SKM-1 treated with dmso at 0.1 percent for 144 hours (cell line): ENCODE results near the gene SDHD.
A peak's percentile ranks its signal among the peaks of the same experiment; 100 is the strongest.
"Not testable (repeated sequence)": the region's sequence is repeated elsewhere in the genome, so short reads cannot be mapped to it uniquely, and the experiment has no call there.

Source experiments
- DNase-seq: peaks from one replicate; lab custom pipeline; 2025; ENCODE audit not compliant: unreplicated experiment; lab: John Stamatoyannopoulos, UW

Gene SDHD

DNA sequence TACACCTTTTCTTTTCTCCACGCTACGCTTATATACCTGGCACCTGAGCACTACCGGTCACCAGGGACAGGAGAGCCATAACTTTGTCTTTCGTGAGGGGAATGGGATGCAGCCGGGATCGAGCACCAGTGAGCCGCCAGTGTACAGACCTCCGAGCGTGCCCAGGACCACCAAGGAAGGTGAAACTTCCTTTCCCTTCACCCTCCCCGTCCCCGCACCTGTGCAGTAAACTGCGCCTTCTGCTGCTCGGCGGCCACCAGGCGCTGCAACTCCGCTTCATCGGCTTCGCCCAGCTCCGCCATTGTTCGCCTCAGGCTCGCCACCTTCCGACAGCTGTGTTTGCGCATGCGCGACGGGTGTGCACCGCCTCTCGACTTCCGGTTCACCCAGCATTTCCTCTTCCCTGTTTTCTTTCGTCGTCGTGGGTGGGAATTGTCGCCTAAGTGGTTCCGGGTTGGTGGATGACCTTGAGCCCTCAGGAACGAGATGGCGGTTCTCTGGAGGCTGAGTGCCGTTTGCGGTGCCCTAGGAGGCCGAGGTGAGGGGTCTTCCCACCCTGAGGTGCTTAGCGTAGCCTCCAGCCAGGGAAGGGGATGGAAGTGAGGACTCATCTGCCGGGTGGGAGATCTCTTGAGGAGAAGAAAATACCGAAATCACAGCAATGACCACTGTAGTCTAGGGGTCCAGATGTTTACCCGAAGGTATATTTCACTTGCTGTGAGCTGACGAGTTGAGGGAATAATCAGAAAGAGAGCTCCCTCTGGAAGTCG is at the start of gene SDHD, which contains the start of gene TIMM8B:
Gene SDHD, plus strand, starts transcription at position 452 of the 770 bp plus-strand sequence. Its CDS starts 35 bp downstream, at position 487.
Gene TIMM8B, minus strand, starts transcription at position 335 of the 770 bp plus-strand sequence. Its CDS starts 33 bp downstream, at position 302.
- peak; percentile 97 for DNase-seq

DNA sequence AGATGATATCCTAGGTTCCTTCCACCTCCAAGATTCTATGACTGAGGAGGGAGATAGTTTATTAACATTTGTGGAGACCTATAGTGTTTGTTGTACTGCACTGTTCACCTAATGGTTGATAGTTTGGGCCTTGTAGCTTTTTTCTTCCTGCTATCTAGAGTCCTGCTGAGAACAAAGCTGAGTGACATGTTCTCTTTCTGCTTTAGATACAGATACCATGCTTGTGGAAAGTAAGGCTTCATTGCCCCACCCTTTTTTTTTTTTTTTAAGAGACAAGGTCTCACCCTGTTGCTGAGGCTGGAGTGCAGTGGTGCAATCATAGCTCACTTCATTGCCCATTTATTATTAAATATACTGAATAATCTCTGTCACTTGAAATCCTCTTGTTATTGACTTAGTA is 49.1 kb upstream of the SDHD start:
- DNase-seq = no peak

GRCh38 chr11:112042161-112042960 is 44.3 kb upstream of the SDHD start:
- no peak for DNase-seq

GRCh38 chr11:112042961-112043304 is 43.7 kb upstream of the SDHD start:
- no peak for DNase-seq

DNA sequence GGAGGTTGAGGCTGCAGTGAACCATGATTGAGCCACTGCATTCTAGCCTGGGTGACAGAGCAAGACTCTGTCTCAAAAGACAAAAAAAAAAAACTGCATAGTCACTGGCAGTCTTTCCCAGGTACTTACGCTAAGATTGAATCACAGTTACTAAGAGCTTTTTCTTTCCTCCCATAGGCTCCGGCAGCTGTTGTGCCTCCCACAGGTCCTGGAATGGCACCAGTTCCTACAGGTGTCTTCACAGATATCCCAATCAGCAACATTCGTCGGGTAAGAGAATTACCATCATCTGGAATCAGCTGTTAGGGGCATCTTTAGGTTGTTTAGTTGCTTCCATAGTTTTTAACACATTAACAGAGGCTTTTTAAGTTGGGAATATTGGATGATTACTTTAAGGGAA is 41.7 kb upstream of the SDHD start:
- no peak for DNase-seq

GRCh38 chr11:112046647-112047046 is 40.0 kb upstream of the SDHD start:
- not testable (repeated sequence) for DNase-seq

- not testable (repeated sequence) for DNase-seq
These were observed 38.4 kb upstream of the SDHD start for GRCh38 chr11:112048256-112048655.

DNA sequence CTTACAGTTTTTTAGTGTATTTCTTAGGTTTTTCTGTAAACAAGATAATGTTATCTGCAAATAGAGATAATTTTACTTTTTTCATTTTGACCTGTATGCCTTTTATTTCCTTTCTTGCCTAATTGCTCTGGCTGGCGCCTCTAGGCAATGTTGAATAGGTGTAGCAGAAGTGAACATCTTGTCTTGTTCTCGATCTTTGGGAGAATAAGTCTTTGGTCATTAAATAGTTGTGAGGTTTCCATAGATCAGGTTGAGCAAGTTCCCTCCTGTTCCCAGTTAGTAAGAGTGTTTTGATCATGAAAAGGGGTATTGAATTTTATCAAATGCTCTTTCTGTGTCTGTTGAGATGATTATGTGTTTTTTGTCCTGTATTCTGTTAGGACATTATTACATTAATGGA is 36.9 kb upstream of the SDHD start:
- DNase-seq = no peak

DNA sequence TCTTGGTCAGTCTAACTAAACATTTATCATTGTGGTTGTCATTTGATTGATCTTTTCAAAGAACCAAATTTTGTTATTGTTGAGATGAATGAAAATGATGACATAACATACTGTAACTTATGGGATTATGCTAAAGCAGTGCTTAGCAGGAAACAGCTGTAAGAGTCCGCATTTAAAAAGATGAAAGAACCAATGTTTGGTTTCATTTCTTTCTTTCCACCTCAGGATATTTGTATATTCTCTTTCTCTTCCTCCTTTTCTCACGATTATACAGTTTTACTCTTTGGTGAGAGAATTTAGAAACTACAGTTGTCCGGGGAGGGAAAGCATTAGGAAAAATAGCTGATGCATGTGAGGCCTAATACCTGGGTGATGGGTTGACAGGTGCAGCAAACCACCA is 36.0 kb upstream of the SDHD start:
- DNase-seq = no peak

DNA sequence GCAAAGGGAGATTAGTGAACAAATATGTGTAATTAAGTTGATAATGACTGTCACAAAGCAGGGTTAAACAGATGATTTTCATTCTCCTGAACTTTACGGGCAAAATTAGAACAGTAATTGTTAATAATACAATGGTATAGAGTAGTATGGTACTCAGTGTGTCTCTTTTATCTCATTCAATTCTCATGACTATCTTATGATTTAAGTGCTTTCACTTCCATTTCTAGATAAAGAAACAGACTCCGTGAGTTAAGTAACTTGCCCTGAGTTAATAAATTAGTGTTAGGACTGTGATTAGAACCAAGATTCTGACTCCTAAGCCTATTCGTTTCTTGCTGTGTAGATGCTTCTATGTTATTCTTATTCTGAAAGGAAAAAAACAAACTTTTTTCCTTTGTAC is 34.9 kb upstream of the SDHD start:
- DNase-seq = no peak

GRCh38 chr11:112057170-112057569 is 29.5 kb upstream of the SDHD start:
- no peak for DNase-seq

DNA sequence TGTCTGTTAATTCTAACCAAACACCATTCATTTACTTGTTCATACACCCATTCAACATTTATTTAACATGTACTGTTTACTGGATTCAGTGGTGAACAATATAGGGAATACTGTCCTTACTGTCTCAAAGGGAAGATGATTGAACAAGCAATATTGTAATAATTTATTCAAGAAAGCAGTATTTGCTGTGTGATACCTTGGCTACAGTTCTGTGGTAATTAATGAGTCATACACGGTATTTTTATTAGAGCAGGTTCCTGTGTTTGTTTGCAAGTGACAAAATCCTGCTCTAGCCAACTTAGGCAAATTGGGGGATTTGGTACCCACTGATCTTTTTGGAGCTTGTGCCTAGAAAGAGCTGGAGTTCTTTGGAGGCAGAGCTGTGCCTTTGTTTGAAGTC is 28.6 kb upstream of the SDHD start:
- no peak for DNase-seq

GRCh38 chr11:112062923-112063322 is 23.8 kb upstream of the SDHD start:
- DNase-seq = no peak

DNA sequence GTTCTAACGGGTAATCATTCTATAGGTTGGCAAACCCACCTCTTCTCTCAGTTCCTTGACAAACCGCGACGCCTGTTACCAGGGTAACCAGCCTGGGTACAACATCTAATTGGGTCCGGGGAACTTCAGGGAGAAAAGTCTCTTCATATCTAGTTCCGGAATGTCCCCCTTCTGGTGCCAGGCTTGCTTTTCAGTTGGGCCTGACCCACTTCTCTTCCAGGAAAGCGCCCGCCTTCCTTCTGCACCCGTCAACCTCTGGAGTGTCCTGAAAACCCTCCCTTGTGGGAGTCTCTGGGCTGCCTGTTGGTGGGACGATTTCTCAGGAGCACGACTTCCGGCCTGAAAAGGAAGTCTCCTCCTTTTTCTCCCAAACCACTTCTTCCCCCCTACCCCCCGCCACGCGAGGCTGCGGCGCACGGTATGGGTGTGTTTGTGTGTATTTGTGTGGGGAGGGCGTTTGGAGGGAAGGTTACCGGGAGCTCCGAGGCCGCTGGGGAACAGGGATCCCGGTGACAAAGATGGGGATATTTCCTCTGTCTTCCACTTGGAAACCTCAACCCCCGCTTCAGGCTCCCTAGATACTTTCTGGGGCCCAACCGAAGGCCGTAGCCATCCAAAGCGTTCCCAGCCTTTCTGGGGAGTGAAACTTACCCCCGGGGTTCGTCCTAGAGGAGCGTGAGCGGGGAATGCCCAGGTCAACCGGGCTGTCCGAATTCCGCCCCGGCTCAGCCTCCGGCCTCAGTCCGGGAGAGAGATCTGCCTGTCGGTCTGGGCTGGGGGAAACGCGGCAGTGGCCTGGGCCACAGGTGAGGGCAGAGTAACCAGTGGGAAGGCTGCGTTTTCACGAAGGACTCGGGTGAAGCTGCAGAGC is 12.5 kb upstream of the SDHD start, which contains the start of the genes NKAPD1 and PIH1D2:
Gene NKAPD1, plus strand, starts transcription at position 359 of the 871 bp plus-strand sequence. CDS start 1,276 bp downstream, outside the sequence.
Gene PIH1D2, minus strand, starts transcription at position 77 of the 871 bp plus-strand sequence. CDS start 843 bp downstream, outside the sequence.
- DNase-seq = peak; percentile 90

DNA sequence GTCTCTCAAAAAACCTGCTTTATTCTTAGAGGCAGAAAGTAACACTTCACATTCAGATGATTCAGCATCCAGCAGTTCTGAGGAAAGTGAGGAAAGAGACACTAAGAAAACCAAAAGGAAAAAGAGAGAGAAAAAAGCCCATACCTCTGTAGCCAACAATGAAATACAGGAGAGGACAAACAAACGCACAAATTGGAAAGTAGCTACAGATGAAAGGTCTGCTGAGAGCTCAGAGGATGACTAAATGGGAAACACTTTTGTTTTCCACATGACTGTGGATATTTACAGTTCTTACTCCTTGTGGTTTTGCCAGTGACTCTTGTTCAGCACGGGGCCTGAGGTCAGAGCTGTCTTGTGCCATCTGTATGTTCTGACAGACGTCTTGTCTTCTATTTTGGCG is 3.9 kb upstream of the SDHD start:
- no peak for DNase-seq

DNA sequence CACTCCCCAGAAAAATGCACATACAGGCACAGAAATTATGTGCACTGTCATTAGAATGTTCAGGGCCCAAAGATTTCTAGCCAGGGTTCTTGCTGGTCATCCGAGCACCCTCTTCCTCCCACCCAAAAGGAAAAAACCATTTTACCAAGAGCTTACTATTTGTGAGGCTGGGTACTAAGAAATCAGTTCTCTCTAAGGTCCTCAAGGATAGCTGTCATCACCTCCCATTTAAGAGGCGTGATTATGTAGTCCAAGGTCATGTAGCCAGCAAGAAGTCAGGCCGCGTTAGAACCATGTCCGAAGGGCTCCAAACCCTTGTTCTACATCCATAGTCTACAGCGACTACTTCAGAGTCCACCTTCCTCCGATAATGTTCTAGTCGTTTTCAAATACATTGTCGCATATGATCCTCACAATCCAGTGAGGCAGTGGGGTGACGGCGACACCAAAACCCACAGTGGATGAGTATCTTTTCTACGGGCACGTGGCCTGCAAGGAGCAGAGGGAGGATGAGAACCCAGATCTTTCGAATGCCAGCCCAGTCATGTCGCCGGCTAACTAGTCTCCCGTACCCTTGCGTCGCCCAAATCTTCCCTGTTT is 751 bp upstream of the SDHD start:
- no peak for DNase-seq

DNA sequence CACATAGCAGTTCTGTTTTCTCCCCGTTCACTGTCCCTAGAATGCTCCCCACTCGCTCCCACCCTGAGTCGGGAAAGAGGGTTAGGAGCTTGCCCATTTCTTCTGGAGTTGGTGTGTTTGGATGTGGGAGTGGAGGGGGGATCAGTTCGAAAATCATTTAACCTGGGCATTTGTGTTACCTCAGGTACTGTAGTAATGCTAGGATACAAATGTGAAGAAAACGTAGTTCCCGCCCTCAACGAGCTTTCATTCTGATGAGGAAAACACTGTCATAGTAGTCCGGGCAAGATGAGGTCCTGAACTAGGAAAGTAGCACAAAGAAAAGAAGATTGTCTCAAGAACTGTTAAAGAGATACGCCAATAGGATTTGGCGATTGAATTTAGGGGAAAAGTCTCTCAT is 539 bp downstream of the SDHD start:
- DNase-seq = no peak

DNA sequence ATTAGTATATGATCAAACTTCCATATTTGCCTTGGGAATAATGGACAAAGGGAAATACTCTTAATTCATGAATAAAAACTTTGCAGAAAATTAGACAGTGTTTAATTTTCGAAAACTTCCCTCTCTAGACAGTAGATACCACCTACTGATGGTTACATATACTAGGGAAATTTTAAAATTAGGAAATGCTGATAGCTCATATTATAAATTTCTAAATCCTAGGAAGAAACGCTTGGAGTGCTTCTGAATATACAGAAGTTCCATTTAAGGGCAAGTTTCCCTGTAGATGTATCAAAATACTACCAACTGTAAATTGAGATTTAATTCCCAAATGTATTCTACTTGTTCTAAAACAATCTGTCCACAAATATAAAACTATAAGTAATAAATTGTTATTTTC is 8.6 kb downstream of the SDHD start:
- DNase-seq = not testable (repeated sequence)

DNA sequence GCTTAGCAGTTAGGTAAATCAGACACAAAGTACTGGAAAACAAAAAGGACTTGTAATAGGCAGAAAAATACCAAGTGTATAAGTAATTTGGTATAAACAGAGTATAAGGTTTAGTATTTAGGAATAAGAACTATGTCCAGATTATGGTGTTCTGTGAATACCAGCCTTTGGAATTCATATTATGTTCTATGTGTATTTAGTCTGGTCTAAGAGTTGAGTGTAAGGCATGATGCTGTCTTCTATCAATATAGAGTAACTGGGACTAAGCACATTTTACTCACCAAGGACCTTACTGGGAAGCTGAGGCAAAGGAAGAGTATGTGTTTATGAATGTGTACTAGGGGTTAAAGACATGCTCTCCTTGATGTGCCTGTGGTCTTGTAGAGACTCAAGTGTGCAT is 9.5 kb downstream of the SDHD start:
- DNase-seq = no peak

DNA sequence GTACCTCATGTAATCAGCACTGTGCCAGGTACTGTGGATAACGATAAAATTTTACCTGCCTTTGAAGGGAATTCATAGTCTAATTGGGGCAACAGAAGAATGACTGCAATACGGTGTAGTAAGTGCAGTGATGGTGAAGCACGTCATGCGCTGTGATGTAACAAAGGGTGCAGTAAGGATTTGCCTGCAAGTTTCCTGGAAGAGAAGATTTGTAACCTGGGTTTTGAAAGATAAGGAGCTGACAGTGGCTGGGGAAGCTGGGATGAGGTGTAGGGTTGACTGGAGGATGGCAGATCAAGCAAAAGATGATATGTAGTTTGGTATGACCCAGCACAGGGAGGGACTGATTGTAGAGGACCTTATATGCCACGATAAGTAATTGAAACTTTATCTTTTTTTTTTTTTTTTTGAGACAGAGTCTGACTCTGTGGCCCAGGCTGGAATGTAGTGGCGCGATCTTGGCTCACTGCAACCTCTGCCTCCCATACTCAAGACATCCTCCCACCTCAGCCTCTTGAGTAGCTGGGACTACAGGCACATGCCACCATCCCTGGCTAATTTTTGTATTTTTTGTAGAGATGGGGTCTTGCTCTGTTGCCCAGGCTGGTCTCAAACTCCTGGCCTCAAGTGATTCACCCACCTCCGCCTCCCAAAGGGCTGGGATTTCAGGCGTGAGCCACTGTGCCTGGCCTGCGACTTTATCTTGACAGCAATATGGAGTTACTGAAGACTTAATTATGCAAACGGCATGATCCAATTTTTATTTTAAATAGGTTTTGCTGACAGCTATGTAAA is 11.3 kb downstream of the SDHD start:
- DNase-seq = no peak
